HK-2 (cell line): ENCODE results near the gene MMP10.

Experiments used
- DNase-seq: peaks from one replicate; pipeline ENCODE4 v3.0.0-alpha.2; 2018; ENCODE audit not compliant: unreplicated experiment

MMP10 gene

DNA sequence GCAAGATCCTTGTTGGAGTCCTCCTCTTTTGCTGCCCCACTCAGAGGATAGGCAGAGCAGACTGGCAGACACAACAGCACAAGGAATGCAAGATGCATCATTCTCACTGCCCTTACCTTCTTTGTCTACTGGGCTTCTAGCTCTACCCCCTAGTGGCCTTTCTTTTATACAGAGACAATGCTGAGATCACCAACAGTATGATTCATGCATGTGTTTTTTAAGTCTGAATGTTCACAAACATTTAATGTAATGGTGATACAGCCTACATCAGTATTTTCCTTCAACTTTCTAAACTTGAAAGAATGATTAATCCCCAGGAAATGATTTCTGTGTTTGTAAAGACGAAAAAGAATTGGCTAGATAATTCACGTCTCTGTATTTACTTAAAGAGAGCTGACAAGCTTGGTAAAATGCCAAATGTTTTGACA is at the start of gene MMP10:
TSS of gene MMP10 (minus strand) at position 138 of the 428 bp plus-strand sequence. CDS start at position 101, 37 bp downstream.
- no peak for DNase-seq

DNA sequence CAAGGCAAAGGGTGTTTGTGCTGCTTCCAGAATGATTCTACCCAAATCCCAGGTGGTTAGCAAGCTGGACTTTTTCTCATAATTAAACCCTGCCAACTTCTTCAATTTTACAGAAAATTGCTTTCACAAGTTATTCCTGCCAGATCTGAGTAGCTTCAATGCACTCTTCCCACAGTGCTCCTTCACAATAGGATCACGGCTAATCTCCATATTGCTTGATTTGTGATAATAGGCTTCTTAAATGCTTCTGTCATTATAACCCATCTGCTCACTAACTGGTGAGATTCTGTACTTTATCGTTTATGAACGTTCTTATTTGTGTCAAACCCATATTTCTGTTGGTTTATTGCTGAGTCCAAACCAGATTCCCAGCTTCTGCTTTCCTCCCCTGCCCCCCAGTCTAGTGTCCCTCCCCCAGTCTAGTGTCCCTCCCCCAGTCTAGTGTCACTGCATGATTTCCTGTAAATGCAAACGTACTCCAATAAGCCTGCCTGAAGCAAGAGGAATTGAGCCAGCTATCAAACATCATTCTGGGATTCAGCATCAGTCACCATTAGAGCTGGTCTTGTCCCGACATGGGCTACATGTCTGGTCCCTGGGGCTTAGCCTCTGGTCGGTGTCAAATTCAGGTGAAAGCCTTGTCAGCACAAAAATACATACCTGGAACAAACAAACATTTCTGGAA is 49.0 kb upstream of the MMP10 start:
- no peak for DNase-seq

DNA sequence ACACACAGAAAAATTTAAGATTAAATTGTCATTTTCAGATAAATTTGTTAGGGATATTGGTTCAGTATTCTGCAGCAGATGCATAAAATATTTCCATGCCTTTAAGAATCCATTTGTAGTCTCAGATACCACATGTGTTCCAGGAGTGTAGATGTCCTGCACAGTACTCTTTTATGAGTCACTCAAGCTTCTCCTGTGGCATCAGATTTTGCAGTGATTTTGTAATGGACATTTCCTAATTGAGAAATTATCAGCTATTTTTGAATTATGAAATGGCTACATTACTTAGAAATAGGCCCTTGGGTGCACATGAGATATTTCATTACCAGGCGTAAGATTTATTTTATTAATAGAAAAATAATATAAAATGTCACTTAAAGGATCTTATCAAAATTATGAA is 44.1 kb upstream of the MMP10 start:
- DNase-seq = no peak

DNA sequence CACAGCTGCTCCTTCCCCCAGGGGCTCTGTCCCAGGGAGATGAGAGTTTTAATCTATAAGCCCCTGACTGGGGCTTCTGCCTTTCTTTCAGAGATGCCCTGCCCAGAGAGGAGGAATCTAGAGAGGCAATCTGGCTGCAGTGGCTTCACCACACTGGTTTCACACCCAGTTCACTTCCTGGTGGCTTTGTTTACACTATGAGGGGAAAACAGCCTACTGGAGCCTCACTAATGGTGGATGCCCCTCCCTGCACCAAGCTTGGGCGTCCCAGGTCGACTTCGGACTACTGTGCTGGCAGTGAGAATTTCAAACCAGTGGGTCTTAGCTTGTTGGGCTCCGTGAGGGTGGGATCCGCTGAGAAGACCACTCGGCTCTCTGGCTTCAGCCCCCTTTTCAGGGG is 39.1 kb upstream of the MMP10 start:
- DNase-seq = no peak

DNA sequence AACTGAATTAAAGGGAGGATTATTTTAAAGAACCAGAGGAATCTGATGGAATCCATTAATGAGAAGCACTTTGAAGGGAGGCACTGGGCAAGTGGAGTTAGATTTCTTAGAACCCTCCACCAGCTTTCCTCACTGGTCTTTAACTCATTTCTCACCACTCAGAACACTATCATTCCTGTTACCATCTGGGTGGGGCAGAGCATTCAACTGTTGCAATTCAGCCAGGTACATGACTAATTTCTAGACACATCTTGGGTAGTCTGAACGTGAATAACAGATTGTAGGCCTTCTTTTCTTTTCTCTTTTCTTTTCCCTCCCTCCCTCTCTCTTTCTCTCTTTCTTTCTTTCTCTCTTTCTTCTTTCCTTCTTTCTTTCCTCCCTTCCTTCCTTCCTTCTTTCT is 33.1 kb upstream of the MMP10 start:
- DNase-seq = no peak

DNA sequence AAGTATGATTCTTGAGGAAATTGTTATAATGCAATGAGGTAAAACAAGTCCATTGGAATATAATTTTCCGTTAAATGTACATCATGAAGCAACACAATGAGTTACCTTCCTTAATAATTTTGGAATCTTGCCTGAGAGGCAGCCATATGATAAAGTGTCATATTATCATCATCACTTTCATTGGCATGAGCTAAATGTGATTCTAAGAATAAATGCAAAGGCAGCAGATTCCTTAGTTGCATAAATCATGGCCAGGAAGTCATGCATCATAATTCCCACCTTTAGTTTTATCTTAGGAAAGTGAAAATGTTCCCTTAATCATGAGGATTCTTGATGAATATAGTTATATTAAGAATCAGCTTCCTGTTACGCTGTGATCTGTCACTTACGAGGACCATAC is 31.8 kb upstream of the MMP10 start:
- no peak for DNase-seq

DNA sequence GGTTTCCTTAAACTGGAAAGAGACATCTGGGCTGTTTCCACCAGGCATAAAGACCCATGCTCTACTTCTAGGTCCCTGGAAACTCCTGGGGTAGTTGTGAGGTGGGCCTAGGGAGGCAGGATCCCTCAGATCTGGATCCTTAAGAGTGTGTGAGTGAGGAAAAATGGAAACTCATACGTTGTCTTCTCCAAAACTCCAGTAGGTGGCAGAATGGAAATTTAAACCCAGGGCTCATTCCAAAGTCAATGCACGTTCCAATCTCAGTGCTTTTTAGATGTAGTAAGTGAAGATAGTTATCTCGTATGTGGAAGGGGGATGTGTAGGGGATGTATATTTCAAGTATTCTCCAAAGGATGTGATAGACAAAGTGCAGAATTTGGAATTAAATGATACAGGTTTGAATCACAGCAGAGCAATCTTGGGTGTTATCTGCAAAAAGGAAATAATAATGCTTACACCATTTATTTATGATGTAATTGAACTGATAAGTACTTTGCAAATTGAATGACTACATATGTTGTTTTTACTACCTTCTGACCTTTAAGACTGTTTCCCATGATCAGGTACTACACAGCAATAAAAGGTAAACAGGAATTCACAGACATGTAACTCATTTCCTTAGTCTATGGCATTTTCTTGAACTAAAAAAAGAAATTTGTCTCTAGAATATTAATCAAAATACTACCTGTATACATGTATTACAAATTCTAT is 30.7 kb upstream of the MMP10 start:
- no peak for DNase-seq

DNA sequence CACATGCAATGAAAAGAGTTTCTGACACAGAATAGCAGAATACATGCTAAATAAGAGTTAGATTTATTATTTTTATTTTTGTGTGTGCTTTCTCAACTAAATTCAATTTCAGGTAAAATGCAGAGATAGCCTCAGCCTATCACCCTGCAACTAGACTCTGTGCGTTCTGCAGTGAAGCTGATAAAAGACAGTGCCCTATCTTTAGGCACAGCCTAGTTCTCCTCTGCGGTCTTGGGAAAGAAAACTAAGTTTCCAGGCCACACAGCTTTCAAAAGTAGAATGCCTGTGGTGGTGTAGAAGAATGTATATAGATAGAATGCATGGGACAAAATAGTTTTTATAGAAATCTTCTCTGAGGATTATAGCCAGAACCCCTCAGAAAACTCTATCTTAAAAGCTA is 29.5 kb upstream of the MMP10 start:
- no peak for DNase-seq

DNA sequence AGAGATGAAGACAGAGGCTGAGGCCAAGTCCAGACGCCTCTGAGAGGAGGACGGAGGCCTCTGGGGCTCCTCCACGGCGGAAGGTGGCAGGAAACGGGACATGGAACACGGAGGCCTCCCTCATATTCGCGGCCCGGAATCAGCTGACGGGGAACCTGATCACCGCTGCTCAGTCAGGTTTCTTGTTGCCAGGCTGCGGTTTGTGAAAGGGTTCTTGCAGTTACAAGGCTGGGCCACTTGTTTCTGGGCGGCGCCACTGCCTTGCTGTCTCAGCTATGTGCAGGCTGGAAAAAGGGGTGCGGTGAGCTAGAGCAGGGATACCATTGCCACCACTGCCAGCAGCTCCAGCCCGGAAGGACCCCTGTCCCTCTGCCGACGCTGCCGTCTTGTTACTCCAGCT is 27.5 kb upstream of the MMP10 start:
- no peak for DNase-seq

DNA sequence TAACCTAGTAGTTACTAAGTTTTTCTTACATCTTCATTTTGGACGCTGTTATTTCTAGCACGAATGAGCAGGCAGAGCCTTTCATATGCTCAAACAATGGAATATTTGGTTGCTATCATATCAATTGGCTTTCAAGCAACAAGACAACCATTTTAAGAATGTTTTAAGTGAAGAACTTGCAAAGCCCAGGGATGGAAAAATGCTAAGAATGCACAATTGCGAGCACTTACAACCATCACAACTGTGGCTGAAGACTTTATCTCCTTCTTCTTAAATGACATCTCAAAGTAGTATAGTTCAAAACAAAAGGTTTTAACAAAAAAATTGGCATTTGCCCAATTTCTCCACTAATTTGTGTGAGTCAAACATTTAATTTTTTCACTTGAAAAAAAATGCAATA is 25.9 kb upstream of the MMP10 start:
- DNase-seq = no peak

DNA sequence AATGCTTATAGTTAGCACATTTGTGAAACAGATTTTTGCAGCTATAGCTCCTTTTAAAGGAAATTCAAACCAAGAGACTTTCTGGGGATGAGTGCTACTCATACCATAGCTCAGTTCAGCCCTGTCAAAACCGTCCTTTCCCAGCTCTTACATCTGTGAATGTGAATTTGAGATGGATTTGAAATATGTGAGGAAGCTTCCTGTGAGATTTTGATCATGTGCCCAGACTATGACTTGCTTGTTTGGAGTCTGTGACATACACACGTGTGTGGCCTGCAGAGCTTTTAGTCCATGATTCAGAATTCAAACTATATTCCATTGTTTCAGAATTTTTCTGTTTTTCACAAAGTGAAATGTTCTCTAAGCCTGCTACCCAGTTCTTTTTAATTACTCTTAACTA is 21.9 kb upstream of the MMP10 start:
- DNase-seq = no peak

DNA sequence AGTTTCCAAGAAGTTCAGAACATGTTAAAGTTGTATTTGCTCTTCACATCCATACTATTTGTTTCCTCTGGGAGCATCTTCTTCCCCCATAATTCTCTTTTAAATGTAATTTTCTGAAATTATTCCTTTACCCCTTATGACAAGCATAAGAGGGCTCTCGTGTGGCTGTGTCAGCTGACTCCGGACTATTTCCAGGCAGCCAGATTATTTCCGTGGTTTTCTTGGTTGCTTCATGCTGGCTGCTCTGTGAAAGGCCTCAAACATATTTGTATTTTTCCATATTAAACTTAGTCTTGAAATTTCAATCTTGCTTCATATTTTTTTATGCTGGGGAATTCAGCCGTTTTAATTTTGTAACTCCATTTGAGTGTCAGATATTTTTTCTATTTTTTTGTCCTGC is 20.3 kb upstream of the MMP10 start:
- no peak for DNase-seq

DNA sequence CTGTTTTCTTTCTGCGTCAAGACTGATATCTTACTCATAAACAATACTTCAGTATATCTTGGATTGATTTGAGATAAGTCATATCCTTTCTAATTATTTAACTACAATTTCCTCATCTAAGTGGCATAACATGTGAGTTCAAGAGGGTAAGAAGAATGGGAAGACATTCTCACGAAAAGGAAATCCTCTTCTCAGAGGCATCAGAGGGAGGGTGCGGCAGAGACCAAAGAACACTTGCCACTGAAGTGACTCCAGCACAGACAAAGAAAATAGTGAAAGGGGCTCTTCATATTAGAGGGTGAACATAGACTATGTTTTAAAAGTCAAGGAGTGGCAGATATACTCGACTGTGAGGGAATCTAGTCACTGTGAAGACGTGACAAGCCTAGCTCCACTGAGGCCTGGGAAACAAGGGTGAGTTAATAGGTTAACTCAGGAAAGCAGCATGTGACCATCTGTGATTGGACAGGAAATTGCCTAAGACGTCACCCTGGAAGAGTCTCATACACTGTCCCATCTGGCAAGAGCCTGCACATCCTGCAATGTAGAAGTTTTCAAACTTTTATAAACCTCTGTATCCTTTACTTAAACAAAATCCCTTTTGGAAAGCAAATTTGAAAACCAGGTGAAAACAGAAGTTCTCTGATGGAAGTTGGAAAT is 19.4 kb upstream of the MMP10 start:
- DNase-seq = no peak

DNA sequence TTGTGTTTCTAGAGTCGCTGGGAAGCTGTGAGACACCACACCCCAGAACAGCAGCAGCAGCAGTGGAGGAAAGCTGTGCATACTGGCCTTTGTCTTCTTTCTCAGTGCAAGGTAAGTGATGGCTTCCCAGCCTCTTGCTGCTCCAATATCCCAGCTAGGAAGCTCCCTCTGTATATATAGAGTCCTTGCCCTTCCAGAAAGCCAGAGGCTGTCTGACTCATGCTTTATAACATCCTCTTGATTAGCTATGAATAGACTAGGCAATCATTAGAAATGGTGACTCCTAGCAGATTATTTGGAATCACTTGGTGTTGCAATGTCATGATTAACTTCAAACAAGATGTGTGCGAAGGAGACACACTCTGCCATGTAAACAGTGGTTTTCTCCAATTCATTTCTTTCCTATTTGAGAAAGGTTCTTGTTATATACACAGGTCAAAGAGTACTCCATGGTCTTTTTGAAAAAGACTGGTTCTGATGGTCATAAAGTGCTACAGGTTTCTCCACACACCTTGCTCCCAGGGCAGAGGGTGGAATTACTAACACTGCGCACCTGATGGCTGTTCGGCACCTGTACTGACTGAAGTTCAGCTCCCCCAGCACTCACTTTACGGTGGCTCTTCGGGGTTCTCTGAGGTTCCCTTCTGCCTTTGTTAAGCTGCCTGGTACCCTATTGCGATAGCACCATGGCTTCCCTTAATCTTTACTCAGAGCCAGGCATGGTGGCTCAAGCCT is 17.8 kb upstream of the MMP10 start, which contains the start of gene MMP1:
TSS of gene MMP1 (minus strand) at position 149 of the 735 bp plus-strand sequence. CDS start at position 81, 68 bp downstream.
- no peak for DNase-seq

DNA sequence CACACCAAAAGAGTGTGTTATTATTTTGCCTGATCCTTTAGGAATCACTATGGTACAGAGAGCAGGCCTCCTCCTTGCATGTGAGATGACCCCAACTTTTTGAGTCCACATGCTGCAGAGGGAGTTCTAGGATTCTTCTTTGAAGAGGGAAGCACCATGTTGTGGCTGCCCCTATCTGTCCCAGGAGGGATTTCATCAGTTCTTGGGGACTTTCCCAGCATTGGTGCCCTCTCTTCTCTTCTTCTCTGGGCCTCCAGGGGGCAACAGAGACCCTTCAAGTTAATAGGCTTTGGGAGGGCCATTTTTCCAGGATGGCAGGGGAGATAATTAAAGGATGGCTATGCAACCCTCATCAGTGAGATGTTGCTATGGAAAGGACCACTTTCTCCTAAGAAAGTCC is 14.0 kb upstream of the MMP10 start:
- DNase-seq = peak; percentile 15

DNA sequence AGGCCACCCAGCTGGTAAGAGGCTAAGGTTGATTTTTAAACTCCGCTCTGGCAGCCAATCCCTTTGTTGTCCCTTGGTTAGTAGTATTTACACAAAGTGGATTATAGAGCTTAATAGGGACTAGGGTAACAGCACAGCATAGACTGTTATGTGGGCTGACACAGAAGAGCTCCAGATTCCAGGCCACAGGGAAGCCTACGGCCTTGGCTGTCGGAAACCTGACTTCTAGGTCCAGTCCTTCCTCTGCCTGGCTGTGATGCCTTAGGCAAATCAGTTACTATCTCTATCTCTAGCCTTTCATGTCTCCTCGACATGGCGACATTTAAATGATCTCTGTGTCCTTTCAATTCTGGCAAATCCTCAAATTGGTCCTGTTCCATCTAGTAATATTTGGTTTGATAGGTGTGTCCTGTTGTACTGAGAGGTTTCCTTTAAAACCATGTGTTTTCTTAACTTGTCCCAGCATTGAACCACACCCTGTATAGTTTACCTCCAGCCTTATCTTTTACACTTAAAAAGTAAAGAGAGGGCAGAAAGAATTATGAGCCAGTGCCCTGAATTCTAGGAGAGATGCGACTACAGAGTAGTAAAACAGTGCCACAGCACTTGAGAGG is 13.4 kb upstream of the MMP10 start:
- no peak for DNase-seq

DNA sequence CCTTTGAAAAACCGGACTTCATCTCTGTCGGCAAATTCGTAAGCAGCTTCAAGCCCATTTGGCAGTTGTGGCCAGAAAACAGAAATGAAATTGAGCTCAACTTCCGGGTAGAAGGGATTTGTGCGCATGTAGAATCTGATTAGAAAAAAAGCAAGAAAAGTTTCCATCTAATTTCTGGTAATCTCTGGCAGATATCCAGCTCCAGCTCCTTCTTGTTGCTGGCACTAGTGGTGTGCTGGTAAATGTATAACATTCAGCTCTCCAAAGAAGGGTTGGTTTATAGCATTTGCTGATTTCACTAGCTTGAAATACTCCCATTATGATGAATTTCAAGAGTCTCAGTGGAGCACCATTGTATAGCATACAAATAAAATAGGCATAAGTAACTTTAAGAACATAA is 12.2 kb upstream of the MMP10 start:
- DNase-seq = no peak

DNA sequence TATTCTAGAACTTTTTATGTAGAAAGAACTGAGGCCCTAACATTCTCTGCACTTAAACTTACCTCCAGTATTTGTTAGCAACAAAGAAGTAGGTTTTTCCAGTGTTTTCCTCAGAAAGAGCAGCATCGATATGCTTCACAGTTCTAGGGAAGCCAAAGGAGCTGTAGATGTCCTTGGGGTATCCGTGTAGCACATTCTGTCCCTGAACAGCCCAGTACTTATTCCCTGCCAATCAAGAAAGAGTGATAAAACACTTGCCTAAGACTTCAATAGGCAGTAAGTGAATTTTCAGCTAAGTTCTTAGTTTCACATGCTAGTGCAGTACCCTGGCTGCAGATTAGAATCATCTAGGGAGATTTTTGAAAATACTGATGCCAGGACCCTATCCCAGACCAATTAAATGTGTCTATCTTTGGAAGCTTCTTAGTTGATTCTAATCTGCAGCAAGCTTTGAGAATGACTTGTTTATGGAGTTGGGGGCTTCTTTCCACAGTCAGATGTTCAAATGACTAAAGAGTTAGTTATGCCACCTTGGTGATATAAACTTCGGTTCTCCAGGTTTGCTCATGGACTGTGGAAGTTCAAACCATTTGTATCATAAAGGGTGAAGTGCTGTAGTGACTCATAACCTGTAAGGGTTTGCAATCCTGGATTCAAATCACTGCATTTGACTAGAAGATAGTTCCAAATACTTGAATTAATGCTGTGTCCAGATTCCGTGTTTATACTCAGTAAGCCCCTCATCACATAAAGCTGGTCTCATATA is 11.0 kb upstream of the MMP10 start:
- no peak for DNase-seq

DNA sequence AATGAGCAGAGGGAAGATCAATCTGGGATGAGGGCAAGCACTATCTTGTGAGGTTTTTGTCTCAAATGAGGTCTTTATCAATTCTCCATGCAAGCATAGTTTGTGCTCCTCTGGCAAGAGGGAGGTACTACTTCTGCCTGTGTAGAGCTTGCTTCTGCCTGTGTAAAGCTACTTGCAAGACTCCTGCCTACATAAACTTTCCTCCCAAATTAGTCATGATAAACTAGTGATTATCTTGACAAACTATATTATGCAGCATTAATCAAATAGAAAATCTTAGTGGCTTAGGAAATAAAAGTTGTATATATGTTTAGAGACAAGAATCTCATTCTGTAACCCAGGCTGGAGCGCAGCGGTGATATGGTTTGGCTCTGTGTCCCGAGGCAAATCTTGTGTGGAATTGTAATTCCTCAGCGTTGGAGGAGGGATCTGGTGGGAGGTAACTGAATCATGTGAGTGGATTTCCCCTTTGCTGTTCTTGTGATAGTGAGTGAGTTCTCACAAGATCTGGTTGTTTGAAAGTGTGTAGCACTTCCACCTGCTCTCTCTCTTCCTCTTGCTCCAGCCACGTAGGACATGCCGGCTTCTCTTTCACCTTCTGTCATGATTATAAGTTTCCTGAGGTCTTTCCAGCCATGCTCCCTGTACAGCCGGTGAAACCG is 8.0 kb upstream of the MMP10 start:
- DNase-seq = no peak

DNA sequence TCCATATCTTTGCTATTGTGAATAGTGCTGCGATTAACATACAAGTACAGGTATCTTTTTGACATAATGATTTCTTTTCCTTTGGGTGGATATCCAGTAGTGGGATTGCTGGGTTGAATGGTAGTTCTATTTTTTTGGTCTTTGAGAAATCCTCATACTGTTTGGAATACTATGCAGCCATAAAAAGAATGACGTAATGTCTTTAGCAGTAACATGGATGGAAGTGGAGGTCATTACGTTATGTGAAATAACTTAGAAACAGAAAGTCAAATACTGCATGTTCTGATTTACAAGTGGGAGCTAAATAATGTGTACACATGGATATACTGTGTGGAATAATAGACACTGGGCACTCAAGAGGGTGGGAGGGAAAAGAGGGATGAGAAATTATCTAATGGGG is 4.0 kb upstream of the MMP10 start:
- no peak for DNase-seq

DNA sequence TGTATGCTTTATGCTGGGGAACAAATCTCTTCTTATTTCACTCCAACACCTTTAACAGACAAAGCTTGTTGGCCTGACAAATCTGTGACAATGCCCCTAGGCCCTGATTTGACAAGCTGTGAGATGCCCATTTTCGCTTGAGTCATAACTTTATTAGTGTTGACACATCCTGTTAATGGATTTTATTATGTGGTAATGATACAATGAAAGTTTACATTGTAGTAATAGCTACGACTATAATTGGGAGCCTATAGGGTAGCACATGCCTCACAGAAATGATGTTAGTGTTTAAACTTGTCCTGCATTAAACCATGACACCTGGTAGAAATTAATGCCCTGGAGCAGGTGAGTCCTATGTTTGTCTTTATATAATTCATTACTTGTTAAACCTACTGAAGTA is 3.3 kb upstream of the MMP10 start:
- DNase-seq = no peak
